HG02571 (cell line): Measurements from ENCODE around the gene PARM1.
A peak's percentile ranks its signal among the peaks of the same experiment; 100 is the strongest.

ENCODE experiments used
- ATAC-seq: cut with Tn5 transposase; IDR thresholded peaks from one replicate; pipeline ENCODE4 v1.9.1; 2021; ENCODE audit warnings: mild to moderate bottlenecking, moderate library complexity; ENCODE audit not compliant: unreplicated experiment

PARM1 gene

DNA sequence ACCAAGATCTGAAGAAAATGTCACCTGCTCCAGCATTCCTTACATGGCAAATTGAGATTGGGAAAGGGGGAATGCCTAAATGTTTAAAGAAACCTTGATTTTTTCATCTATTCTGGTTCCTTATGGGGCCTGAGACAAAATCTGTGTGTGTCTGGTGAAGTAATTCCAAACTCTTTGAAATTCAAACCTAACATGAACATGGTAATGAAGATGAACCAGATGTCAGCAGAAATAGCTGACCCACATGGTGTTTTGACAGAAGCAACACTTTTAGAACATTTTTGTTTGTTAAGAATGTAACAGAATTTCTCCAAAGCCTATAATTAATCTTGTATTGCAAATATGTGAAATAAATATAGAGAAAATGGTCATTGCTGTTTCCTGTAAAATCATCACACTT lies 133.0 kb downstream of the PARM1 start:
- ATAC-seq: no peak

- ATAC-seq: peak; percentile 50
These were observed 136.7 kb downstream of the PARM1 start for GRCh38 chr4:75069493-75070074.

DNA sequence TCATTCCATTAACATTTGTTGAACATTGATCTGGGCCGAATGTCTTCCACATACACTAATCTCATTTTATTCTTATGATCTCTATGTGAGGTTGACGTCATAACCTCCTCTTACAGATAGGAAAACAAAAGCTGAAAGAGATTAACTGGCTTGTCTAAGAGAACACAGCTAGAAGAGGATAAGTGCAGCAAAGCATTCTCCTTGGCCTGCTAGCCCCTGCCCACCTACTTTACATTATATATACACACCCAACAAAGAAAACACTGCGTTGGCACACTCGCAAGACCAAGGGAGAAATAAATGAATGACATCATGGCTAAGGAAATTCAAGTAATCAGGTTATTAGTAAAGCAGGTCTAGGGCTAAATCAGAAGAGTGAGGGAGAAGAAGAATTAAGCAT lies 138.4 kb downstream of the PARM1 start:
- ATAC-seq: no peak

GRCh38 chr4:75080888-75081287 lies 148.0 kb downstream of the PARM1 start:
- no peak for ATAC-seq

DNA sequence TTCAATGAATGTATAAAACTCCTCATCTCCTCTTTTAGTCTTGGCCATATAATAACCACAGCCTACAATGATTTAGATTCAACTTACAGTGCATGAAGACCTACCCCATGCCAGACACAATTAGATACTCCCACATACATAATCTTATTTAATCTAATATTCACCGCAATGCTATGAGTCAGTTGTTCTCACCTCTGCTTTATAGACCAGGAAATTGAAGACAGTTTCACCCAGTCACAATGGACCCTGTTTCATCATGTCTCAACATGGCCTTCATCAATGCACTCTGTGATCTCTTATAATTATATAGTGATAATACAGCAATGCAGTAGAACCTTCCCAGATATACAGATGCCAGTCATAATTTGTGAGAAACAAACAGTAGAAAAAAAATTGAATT lies 148.6 kb downstream of the PARM1 start:
- no peak for ATAC-seq

DNA sequence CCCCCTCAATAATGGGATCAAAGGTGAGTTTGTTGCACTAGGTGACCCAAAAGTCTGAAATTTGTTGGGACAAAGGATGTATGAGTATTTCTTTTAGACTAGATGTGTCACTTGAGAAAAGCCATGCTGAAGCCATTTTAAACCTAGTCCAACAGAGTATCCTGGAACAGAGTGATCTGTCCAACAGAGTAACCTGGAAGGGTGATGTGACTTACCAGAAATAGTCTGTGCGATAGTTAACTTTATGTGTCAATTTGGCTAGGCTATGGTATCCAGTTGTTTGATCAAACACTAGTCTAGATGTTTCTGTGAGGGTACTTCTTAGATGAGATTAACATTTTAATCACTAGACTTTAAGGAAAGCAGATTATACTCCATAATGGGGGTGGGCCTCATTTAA lies 154.5 kb downstream of the PARM1 start:
- ATAC-seq: no peak

DNA sequence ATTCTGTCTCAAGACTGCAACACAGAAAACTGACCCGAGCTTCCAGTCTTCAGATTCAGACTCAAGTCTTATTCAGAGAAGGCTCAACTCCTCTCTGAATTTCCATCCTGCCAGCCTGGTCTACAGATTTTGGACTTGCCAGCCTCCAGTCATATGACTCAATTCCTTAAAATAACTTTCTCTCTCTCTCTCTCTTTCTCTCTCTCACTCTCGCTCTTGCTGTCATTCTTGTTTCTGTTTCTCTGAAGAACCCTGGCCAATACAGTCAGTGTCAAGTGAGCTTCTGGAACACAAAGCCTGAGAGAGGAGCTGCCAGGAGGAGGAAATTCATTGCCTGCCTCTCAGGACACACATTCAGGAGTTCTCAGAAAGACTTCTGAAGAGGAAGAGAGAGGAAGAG lies 154.9 kb downstream of the PARM1 start:
- ATAC-seq: no peak

DNA sequence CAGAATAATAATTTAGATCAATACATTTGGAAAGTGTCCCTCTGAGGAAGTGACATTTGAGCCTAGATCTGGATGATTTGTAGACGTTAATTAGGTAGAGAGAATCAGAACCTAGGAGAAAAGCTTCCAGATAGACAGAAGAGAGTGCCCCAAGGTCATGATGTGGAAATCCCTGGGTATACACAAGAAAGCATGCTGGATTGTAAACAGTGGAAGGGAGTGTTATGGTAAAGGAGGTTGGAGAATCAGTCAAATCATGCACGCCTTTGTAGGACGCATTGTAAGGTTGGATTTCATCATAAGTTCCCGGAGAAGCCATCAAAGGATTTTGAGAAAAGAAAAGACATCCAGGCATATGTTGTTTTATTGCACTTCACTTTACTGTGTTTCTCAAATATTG lies 156.3 kb downstream of the PARM1 start:
- no peak for ATAC-seq

- ATAC-seq: no peak
These were observed 166.4 kb downstream of the PARM1 start for GRCh38 chr4:75099321-75099720.
